GM18505 (cell line): ENCODE results near the gene HERC3.

Source experiments
- ATAC-seq: cut with Tn5 transposase; IDR thresholded peaks from one replicate; pipeline ENCODE4 v1.9.1; 2021; ENCODE audit not compliant: unreplicated experiment
- POLR2A ChIP-seq: IDR thresholded peaks from 4 replicates; pipeline ENCODE4 v1.6.1; 2011; ENCODE audit warnings: borderline replicate concordance; ENCODE audit not compliant: insufficient read depth, insufficient read length; ENCODE audit errors: extremely low read depth

The HERC3 gene

GRCh38 chr4:88745175-88745574, 152.9 kb downstream of the HERC3 start:
- no peak for ATAC-seq
- TF ChIP-seq POLR2A = no peak

GRCh38 chr4:88745581-88746163, 153.4 kb downstream of the HERC3 start:
- ATAC-seq = no peak
- TF ChIP-seq POLR2A = no peak

- no peak for TF ChIP-seq POLR2A
- no peak for ATAC-seq
Measured at GRCh38 chr4:88746206-88746605, 153.9 kb downstream of the HERC3 start.

- no peak for TF ChIP-seq POLR2A
- ATAC-seq = no peak
Measured at GRCh38 chr4:88747351-88747750, 155.1 kb downstream of the HERC3 start.

- no peak for TF ChIP-seq POLR2A
- ATAC-seq = no peak
Measured at GRCh38 chr4:88750369-88750768, 158.1 kb downstream of the HERC3 start.

GRCh38 chr4:88751258-88752075, 159.2 kb downstream of the HERC3 start:
- no peak for TF ChIP-seq POLR2A
- no peak for ATAC-seq

GRCh38 chr4:88752076-88752463, 159.8 kb downstream of the HERC3 start:
- no peak for TF ChIP-seq POLR2A
- ATAC-seq = no peak

- ATAC-seq = no peak
- no peak for TF ChIP-seq POLR2A
Measured at GRCh38 chr4:88752754-88753153, 160.5 kb downstream of the HERC3 start.

- TF ChIP-seq POLR2A = no peak
- no peak for ATAC-seq
Measured at GRCh38 chr4:88753658-88754571, 161.6 kb downstream of the HERC3 start.

- no peak for TF ChIP-seq POLR2A
Measured at GRCh38 chr4:88754796-88755195, 162.5 kb downstream of the HERC3 start.

GRCh38 chr4:88755454-88755853, 163.2 kb downstream of the HERC3 start:
- no peak for ATAC-seq
- no peak for TF ChIP-seq POLR2A

More at GRCh38 chr4:88754796-88755195, 162.5 kb downstream of the HERC3 start:
- no peak for ATAC-seq

GRCh38 chr4:88756149-88756548, 163.9 kb downstream of the HERC3 start:
- no peak for TF ChIP-seq POLR2A
- no peak for ATAC-seq

GRCh38 chr4:88757067-88757466, 164.8 kb downstream of the HERC3 start:
- no peak for ATAC-seq
- TF ChIP-seq POLR2A = no peak
